ENCODE results near the gene FGFR3.

FGFR3 gene

DNA sequence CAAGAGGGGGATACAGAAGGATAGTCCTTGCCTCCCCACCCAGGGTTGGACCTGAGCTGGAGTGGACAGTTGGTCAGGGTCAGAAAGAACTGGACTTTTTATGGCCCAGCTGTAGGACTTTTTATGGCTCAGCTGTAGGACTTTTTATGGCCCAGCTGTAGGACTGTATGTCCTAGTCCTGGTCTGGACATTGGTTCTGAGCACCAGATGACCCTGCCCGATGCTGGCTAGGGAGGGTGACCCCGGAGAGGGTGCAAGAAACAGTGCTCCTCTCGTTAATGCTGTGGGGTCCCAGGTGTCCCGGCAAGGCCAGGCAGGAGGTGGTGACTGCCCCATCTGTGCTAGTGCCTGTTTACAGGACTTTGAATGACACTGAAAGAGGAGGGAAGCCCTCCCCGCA, 64.8 kb downstream of the FGFR3 start:
- TF ChIP-seq CTCF (IDR thresholded peaks at IDR 0.05; ENCODE audit: insufficient read depth, low read length, missing control alignments) = no peak
- POLR2A ChIA-PET = interaction anchor here (0.8 kb wide), 1 partner anchor 137 kb away, joined by 3 read pairs; the partner anchor contains the start of gene TMEM129
- CTCF ChIA-PET = interaction anchor here (1.6 to 5.2 kb wide), 2 partner anchors 41 to 44 kb away, joined by 4 to 58 read pairs; no protein-coding TSS in a partner anchor
- DNase-seq (ENCODE audit: low read depth, low spot score) = no peak
- H3K4me3 ChIP-seq (ENCODE audit: low read depth, low read length) = no peak overlapping the region

Data from AG04449 (cell line).